Nephron progenitor cell (in vitro differentiated cells): ENCODE results near the gene ROR2.
A peak's percentile ranks its signal among the peaks of the same experiment; 100 is the strongest.
"Not testable (repeated sequence)": the region's sequence is repeated elsewhere in the genome, so short reads cannot be mapped to it uniquely, and the experiment has no call there.

Source experiments
- DNase-seq: peaks from one replicate; pipeline ENCODE4 v3.0.0; 2021
- H3K27ac Mint-ChIP-seq: 2 replicates; pipeline ENCODE4 v1.8.0; 2021; ENCODE audit warnings: mild to moderate bottlenecking, moderate library complexity, mixed read lengths
- H3K27me3 Mint-ChIP-seq: 2 replicates; pipeline ENCODE4 v1.8.0; 2021; ENCODE audit warnings: mild to moderate bottlenecking, low read depth, mixed read lengths; ENCODE audit not compliant: poor library complexity
- H3K36me3 Mint-ChIP-seq: 2 replicates; pipeline ENCODE4 v1.8.0; 2021; ENCODE audit warnings: low read depth, mixed read lengths
- H3K4me1 Mint-ChIP-seq: 2 replicates; pipeline ENCODE4 v1.8.0; 2021; ENCODE audit warnings: mixed read lengths
- H3K4me3 Mint-ChIP-seq: 2 replicates; pipeline ENCODE4 v1.8.0; 2021; ENCODE audit warnings: mild to moderate bottlenecking, moderate library complexity, mixed read lengths
- H3K9me3 Mint-ChIP-seq: 2 replicates; pipeline ENCODE4 v1.8.0; 2021; ENCODE audit warnings: mild to moderate bottlenecking, moderate library complexity, mixed read lengths
- TF ChIP-seq, protein P1 (sequence below): fragments of 200-600 bp; sonication (generic); IDR thresholded peaks from 2 replicates; pipeline ENCODE4 v1.5.0; 2021; ENCODE audit warnings: antibody characterized with exemption

Gene ROR2

GRCh38 chr9:91913096-91913495, 36.9 kb downstream of the ROR2 start:
- Mint-ChIP-seq H3K4me1 (peaks cover 55% of the 10 kb centered on the region), H3K36me3 (peaks cover 58% of the 10 kb centered on the region), H3K27ac (peak overlapping the region; percentile 32), H3K4me3 (no peak overlapping the region), H3K9me3 (peaks cover 11% of the 10 kb centered on the region), H3K27me3 (peaks cover 3% of the 10 kb centered on the region)
- DNase-seq = no peak
- TF ChIP-seq, protein P1, sequence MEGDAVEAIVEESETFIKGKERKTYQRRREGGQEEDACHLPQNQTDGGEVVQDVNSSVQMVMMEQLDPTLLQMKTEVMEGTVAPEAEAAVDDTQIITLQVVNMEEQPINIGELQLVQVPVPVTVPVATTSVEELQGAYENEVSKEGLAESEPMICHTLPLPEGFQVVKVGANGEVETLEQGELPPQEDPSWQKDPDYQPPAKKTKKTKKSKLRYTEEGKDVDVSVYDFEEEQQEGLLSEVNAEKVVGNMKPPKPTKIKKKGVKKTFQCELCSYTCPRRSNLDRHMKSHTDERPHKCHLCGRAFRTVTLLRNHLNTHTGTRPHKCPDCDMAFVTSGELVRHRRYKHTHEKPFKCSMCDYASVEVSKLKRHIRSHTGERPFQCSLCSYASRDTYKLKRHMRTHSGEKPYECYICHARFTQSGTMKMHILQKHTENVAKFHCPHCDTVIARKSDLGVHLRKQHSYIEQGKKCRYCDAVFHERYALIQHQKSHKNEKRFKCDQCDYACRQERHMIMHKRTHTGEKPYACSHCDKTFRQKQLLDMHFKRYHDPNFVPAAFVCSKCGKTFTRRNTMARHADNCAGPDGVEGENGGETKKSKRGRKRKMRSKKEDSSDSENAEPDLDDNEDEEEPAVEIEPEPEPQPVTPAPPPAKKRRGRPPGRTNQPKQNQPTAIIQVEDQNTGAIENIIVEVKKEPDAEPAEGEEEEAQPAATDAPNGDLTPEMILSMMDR = no peak

- Mint-ChIP-seq H3K27ac (peak overlapping the region; percentile 78), H3K9me3 (peaks cover 5% of the 10 kb centered on the region)
These were observed 38.4 kb downstream of the ROR2 start for GRCh38 chr9:91911657-91912056.

DNA sequence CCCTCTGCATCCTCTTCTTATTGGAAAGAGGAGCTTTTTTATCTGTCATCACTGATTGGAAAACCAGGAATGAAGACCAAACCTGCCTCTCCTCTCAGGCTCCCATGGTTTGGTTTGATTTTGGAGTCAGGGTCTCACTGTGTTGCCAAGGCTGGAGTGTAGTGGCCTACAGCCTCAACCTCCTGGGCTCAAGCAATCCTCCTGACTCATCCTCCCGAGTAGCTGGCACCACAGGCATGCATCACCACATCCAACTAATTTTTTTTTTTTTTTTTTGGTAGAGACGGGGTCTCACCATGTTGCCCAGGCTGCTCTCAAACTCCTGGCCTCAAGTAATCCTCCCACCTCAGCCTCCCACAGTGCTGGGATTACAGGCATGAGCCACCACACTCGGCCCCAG, 40.8 kb downstream of the ROR2 start:
- H3K36me3 Mint-ChIP-seq = peaks cover 25% of the 10 kb centered on the region
- peaks cover 26% of the 10 kb centered on the region for H3K4me1 Mint-ChIP-seq
- H3K27ac Mint-ChIP-seq, H3K9me3 Mint-ChIP-seq, H3K27me3 Mint-ChIP-seq, H3K4me3 Mint-ChIP-seq, DNase-seq: not testable (repeated sequence)

More at GRCh38 chr9:91911657-91912056, 38.4 kb downstream of the ROR2 start:
- H3K4me3 Mint-ChIP-seq = no peak overlapping the region
- DNase-seq = no peak
- TF ChIP-seq, protein P1 = no peak
- H3K27me3 Mint-ChIP-seq = peaks cover 3% of the 10 kb centered on the region
- H3K36me3 Mint-ChIP-seq = peaks cover 49% of the 10 kb centered on the region
- peaks cover 48% of the 10 kb centered on the region for H3K4me1 Mint-ChIP-seq

GRCh38 chr9:91908746-91909145, 41.3 kb downstream of the ROR2 start:
- TF ChIP-seq, protein P1 = no peak
- no peak for DNase-seq
- H3K9me3 Mint-ChIP-seq = no peaks in the 10 kb centered on the region
- peaks cover 20% of the 10 kb centered on the region for H3K36me3 Mint-ChIP-seq
- no peak overlapping the region for H3K4me3 Mint-ChIP-seq
- H3K27ac Mint-ChIP-seq = no peak overlapping the region
- H3K4me1 Mint-ChIP-seq = peaks cover 21% of the 10 kb centered on the region
- peaks cover 3% of the 10 kb centered on the region for H3K27me3 Mint-ChIP-seq

DNA sequence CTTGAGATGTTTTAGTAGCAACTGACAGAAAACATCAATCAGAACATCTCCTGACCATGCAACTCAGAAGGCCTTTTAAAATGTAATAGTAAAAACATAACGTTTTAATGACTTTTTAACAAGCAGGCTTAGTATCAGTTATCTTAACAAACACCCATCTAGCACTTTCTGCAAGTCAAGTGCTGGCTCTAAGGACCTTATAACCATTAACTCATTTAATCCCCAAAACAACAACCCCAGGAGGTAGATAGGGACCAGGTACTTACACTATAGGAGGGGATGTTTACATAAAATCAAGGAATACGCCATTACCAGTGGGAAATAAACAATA, 41.8 kb downstream of the ROR2 start:
- Mint-ChIP-seq H3K36me3 (peaks cover 15% of the 10 kb centered on the region), H3K27me3 (peaks cover 3% of the 10 kb centered on the region), H3K4me1 (peaks cover 16% of the 10 kb centered on the region), H3K27ac (no peak overlapping the region), H3K9me3 (no peaks in the 10 kb centered on the region), H3K4me3 (no peak overlapping the region)
- DNase-seq = no peak
- TF ChIP-seq, protein P1 = no peak

GRCh38 chr9:91907484-91908292, 42.3 kb downstream of the ROR2 start:
- H3K27me3 Mint-ChIP-seq = peaks cover 3% of the 10 kb centered on the region
- TF ChIP-seq, protein P1 = no peak
- H3K9me3 Mint-ChIP-seq = no peaks in the 10 kb centered on the region
- peaks cover 12% of the 10 kb centered on the region for H3K4me1 Mint-ChIP-seq
- peak overlapping the region; percentile 12 for H3K4me3 Mint-ChIP-seq
- DNase-seq = no peak
- H3K27ac Mint-ChIP-seq = peak overlapping the region; percentile 29
- peaks cover 10% of the 10 kb centered on the region for H3K36me3 Mint-ChIP-seq
